Fibroblast of upper back skin (primary cell): Measurements from ENCODE around the gene DPP6.
A peak's percentile ranks its signal among the peaks of the same experiment; 100 is the strongest.
"Not testable (repeated sequence)": the region's sequence is repeated elsewhere in the genome, so short reads cannot be mapped to it uniquely, and the experiment has no call there.

Experiments used
- DNase-seq: peaks from one replicate; pipeline ENCODE4 v3.0.0-alpha.2; 2013

Gene DPP6

GRCh38 chr7:154631162-154631561 lies 579.0 kb downstream of the DPP6 start:
- no peak for DNase-seq

GRCh38 chr7:154633641-154634040 lies 581.4 kb downstream of the DPP6 start:
- DNase-seq = no peak

GRCh38 chr7:154638286-154638685 lies 586.1 kb downstream of the DPP6 start:
- no peak for DNase-seq

- no peak for DNase-seq
Observed at GRCh38 chr7:154640266-154640865, 588.2 kb downstream of the DPP6 start.

GRCh38 chr7:154640917-154641316 lies 588.7 kb downstream of the DPP6 start:
- DNase-seq = no peak

GRCh38 chr7:154644366-154644765 lies 592.2 kb downstream of the DPP6 start:
- no peak for DNase-seq

GRCh38 chr7:154646126-154647013 lies 594.2 kb downstream of the DPP6 start:
- DNase-seq = peak; percentile 53

GRCh38 chr7:154647625-154648024 lies 595.4 kb downstream of the DPP6 start:
- DNase-seq = no peak

GRCh38 chr7:154649015-154649414 lies 596.8 kb downstream of the DPP6 start:
- DNase-seq = no peak

GRCh38 chr7:154649434-154649833 lies 597.2 kb downstream of the DPP6 start:
- no peak for DNase-seq

- DNase-seq = no peak
Observed at GRCh38 chr7:154650275-154650674, 598.1 kb downstream of the DPP6 start.

- no peak for DNase-seq
Observed at GRCh38 chr7:154651501-154651900, 599.3 kb downstream of the DPP6 start.

GRCh38 chr7:154652564-154652963 lies 600.4 kb downstream of the DPP6 start:
- no peak for DNase-seq

- no peak for DNase-seq
Observed at GRCh38 chr7:154653281-154653680, 601.1 kb downstream of the DPP6 start.

GRCh38 chr7:154656618-154657017 lies 604.4 kb downstream of the DPP6 start:
- no peak for DNase-seq

- no peak for DNase-seq
Observed at GRCh38 chr7:154666768-154667167, 614.6 kb downstream of the DPP6 start.

GRCh38 chr7:154672659-154673415 lies 620.6 kb downstream of the DPP6 start:
- peak; percentile 11 for DNase-seq

GRCh38 chr7:154674191-154674590 lies 622.0 kb downstream of the DPP6 start:
- no peak for DNase-seq

GRCh38 chr7:154675560-154675959 lies 623.4 kb downstream of the DPP6 start:
- no peak for DNase-seq

GRCh38 chr7:154676033-154676421 lies 623.8 kb downstream of the DPP6 start:
- DNase-seq = not testable (repeated sequence)

- no peak for DNase-seq
Observed at GRCh38 chr7:154676422-154677073, 624.4 kb downstream of the DPP6 start.

- no peak for DNase-seq
Observed at GRCh38 chr7:154677454-154677853, 625.3 kb downstream of the DPP6 start.

GRCh38 chr7:154678001-154678550 lies 625.9 kb downstream of the DPP6 start:
- DNase-seq = not testable (repeated sequence)
